B cell (primary cell): ENCODE measurements around the gene ZNF143.

ENCODE experiments used
- CTCF ChIP-seq: fragments of 200-600 bp; IDR thresholded peaks from one replicate; pipeline ENCODE4 v1.8.0; 2022; ENCODE audit warnings: antibody characterized with exemption, mild to moderate bottlenecking
- EZH2 ChIP-seq: IDR thresholded peaks from 2 replicates; pipeline ENCODE4 v1.6.1; 2012; ENCODE audit warnings: borderline replicate concordance, low read depth, mild to moderate bottlenecking, moderate library complexity, low read length; ENCODE audit not compliant: insufficient read depth, poor library complexity, severe bottlenecking

- no peak for TF ChIP-seq CTCF
- TF ChIP-seq EZH2, result no peak
These were observed 73.1 kb downstream of the ZNF143 start for GRCh38 chr11:9533736-9534473.
